HEK293 (cell line): ENCODE results near the gene WHRN.
A peak's percentile ranks its signal among the peaks of the same experiment; 100 is the strongest.

Experiments
- CTCF ChIA-PET: fragments of 350-600 bp; formaldehyde crosslinking; extraction: SDS; loops from one replicate; lab custom pipeline; 2021; ENCODE audit warnings: antibody characterized with exemption; lab: Yijun Ruan, JAX
- POLR2A ChIA-PET: fragments of 300-600 bp; formaldehyde crosslinking; extraction: SDS; loops from one replicate; lab custom pipeline; 2020; ENCODE audit warnings: antibody characterized with exemption, inconsistent platforms; lab: Yijun Ruan, JAX
- H3K27ac ChIP-seq: fragments of 200-500 bp; sonication (Bioruptor generic); 2 replicates; pipeline ENCODE4 v1.5.1; 2014; ENCODE audit warnings: low read depth, low read length, control low read depth, inconsistent platforms; ENCODE audit errors: extremely low read depth
- H3K36me3 ChIP-seq, 2 experiments: fragments of 200-500 bp in 1 of 2; sonication (Bioruptor generic) in 1 of 2; 1 replicate in 1 of 2; 2 replicates in 1 of 2; pipeline ENCODE4 v1.5.1; 2014 to 2017; ENCODE audit warnings: inconsistent platforms in 2 of 2, low read length in 2 of 2; ENCODE audit not compliant: control insufficient read depth in 2 of 2, insufficient read depth in 1 of 2
- H3K4me1 ChIP-seq: fragments of 200-500 bp; sonication (Bioruptor generic); 2 replicates; pipeline ENCODE4 v1.5.1; 2014; ENCODE audit warnings: mild to moderate bottlenecking, low read length, inconsistent platforms; ENCODE audit not compliant: control insufficient read depth, insufficient read depth
- H3K4me3 ChIP-seq: 2 replicates; pipeline ENCODE4 v1.5.1; 2011; ENCODE audit warnings: low read depth, mild to moderate bottlenecking, control low read depth, low read length, moderate library complexity
- H3K9me3 ChIP-seq: fragments of 200-500 bp; sonication (Bioruptor generic); 2 replicates; pipeline ENCODE4 v1.5.1; 2014; ENCODE audit warnings: low read depth, low read length, inconsistent platforms; ENCODE audit not compliant: control insufficient read depth, insufficient read depth
- GLI4 ChIP-seq: fragments of 450-650 bp; formaldehyde crosslinking; IDR thresholded peaks from 2 replicates; pipeline ENCODE4 v1.5.1; 2016; ENCODE audit warnings: missing biosample characterization, missing genetic modification characterization
- HOXA7 ChIP-seq: sonication (generic); formaldehyde crosslinking; IDR thresholded peaks from 2 replicates; pipeline ENCODE4 v1.8.1; 2022; ENCODE audit warnings: missing genetic modification reagents, borderline replicate concordance
- KLF1 ChIP-seq: fragments of 450-650 bp; formaldehyde crosslinking; IDR thresholded peaks from 2 replicates; pipeline ENCODE4 v1.5.1; 2016; ENCODE audit warnings: missing biosample characterization, missing genetic modification characterization
- MEIS1 ChIP-seq: sonication (generic); formaldehyde crosslinking; IDR thresholded peaks from 2 replicates; pipeline ENCODE4 v1.8.1; 2022; ENCODE audit warnings: missing genetic modification reagents, mild to moderate bottlenecking, borderline replicate concordance
- RBAK ChIP-seq: fragments of 450-650 bp; formaldehyde crosslinking; IDR thresholded peaks from 2 replicates; pipeline ENCODE4 v1.5.1; 2016; ENCODE audit warnings: missing biosample characterization, missing genetic modification characterization
- SCRT2 ChIP-seq: fragments of 450-650 bp; formaldehyde crosslinking; IDR thresholded peaks from 2 replicates; pipeline ENCODE4 v1.5.1; 2016; ENCODE audit warnings: missing biosample characterization, missing genetic modification characterization
- ZBTB1 ChIP-seq: fragments of 450-650 bp; formaldehyde crosslinking; IDR thresholded peaks from 2 replicates; pipeline ENCODE4 v1.5.1; 2016; ENCODE audit warnings: missing biosample characterization, missing genetic modification characterization
- ZNF112 ChIP-seq: fragments of 450-650 bp; formaldehyde crosslinking; IDR thresholded peaks from 2 replicates; pipeline ENCODE4 v1.5.0; 2017; ENCODE audit warnings: missing biosample characterization, missing genetic modification characterization
- ZNF221 ChIP-seq: fragments of 450-650 bp; formaldehyde crosslinking; IDR thresholded peaks from 2 replicates; pipeline ENCODE4 v1.5.1; 2017; ENCODE audit warnings: missing biosample characterization, missing genetic modification characterization, borderline replicate concordance
- ZNF266 ChIP-seq: fragments of 450-650 bp; formaldehyde crosslinking; IDR thresholded peaks from 2 replicates; pipeline ENCODE4 v1.5.1; 2016; ENCODE audit warnings: missing biosample characterization, missing genetic modification characterization, low read depth
- ZNF274 ChIP-seq, 2 experiments: fragments of 200-500 bp in 1 of 2; fragments of 450-650 bp in 1 of 2; sonication (Bioruptor generic) in 1 of 2; formaldehyde crosslinking in 1 of 2; IDR thresholded peaks; 2 replicates each; pipeline versions ENCODE4 v1.5.1 to v1.6.1; 2014 to 2016; ENCODE audit warnings: borderline replicate concordance in 1 of 2, inconsistent platforms in 1 of 2, low read length in 1 of 2, missing biosample characterization in 1 of 2, missing genetic modification characterization in 1 of 2
- ZNF354C ChIP-seq: fragments of 450-650 bp; formaldehyde crosslinking; IDR thresholded peaks from 2 replicates; pipeline ENCODE4 v1.5.1; 2016; ENCODE audit warnings: missing biosample characterization, missing genetic modification characterization, low read depth, borderline replicate concordance
- ZNF404 ChIP-seq: fragments of 450-650 bp; formaldehyde crosslinking; IDR thresholded peaks from 2 replicates; pipeline ENCODE4 v1.5.1; 2017; ENCODE audit warnings: missing biosample characterization, missing genetic modification characterization
- ZNF473 ChIP-seq: fragments of 450-650 bp; formaldehyde crosslinking; IDR thresholded peaks from 2 replicates; pipeline ENCODE4 v1.5.1; 2017; ENCODE audit warnings: missing biosample characterization, missing genetic modification characterization
- ZNF549 ChIP-seq: fragments of 450-650 bp; IDR thresholded peaks from 2 replicates; pipeline ENCODE4 v1.5.1; 2018; ENCODE audit warnings: missing biosample characterization, missing genetic modification characterization, mild to moderate bottlenecking, inconsistent platforms, moderate library complexity
- ZNF561 ChIP-seq: fragments of 450-650 bp; IDR thresholded peaks from 2 replicates; pipeline ENCODE4 v1.5.1; 2018; ENCODE audit warnings: missing biosample characterization, missing genetic modification characterization, borderline replicate concordance
- ZNF585B ChIP-seq: fragments of 450-650 bp; formaldehyde crosslinking; IDR thresholded peaks from 2 replicates; pipeline ENCODE4 v1.5.1; 2016; ENCODE audit warnings: missing biosample characterization, missing genetic modification characterization
- ZNF600 ChIP-seq: fragments of 450-650 bp; formaldehyde crosslinking; IDR thresholded peaks from 2 replicates; pipeline ENCODE4 v1.5.1; 2016; ENCODE audit warnings: missing biosample characterization, missing genetic modification characterization
- ZNF658 ChIP-seq: fragments of 450-650 bp; formaldehyde crosslinking; IDR thresholded peaks from 2 replicates; pipeline ENCODE4; 2016; ENCODE audit warnings: missing biosample characterization, missing genetic modification characterization
- ZNF701 ChIP-seq: fragments of 450-650 bp; formaldehyde crosslinking; IDR thresholded peaks from 2 replicates; pipeline ENCODE4 v1.5.1; 2016; ENCODE audit warnings: missing biosample characterization, missing genetic modification characterization
- ZNF707 ChIP-seq: fragments of 450-650 bp; formaldehyde crosslinking; IDR thresholded peaks from 2 replicates; pipeline ENCODE4 v1.5.1; 2016; ENCODE audit warnings: missing biosample characterization, missing genetic modification characterization
- TF ChIP-seq, protein P1 (sequence below): fragments of 450-650 bp; formaldehyde crosslinking; IDR thresholded peaks from 2 replicates; pipeline ENCODE4 v1.5.1; 2016; ENCODE audit warnings: missing biosample characterization, missing genetic modification characterization
- TF ChIP-seq, protein P2 (sequence below): fragments of 450-650 bp; formaldehyde crosslinking; IDR thresholded peaks from 2 replicates; pipeline ENCODE4 v1.5.1; 2016; ENCODE audit warnings: missing biosample characterization, missing genetic modification characterization
- TF ChIP-seq, protein P3 (sequence below): fragments of 450-650 bp; formaldehyde crosslinking; IDR thresholded peaks from 2 replicates; pipeline ENCODE4 v1.5.1; 2016; ENCODE audit warnings: missing biosample characterization, missing genetic modification characterization
- TF ChIP-seq, protein P4 (sequence below): fragments of 450-650 bp; formaldehyde crosslinking; IDR thresholded peaks from 2 replicates; pipeline ENCODE4 v1.5.1; 2017; ENCODE audit warnings: missing biosample characterization, missing genetic modification characterization

Gene WHRN

DNA sequence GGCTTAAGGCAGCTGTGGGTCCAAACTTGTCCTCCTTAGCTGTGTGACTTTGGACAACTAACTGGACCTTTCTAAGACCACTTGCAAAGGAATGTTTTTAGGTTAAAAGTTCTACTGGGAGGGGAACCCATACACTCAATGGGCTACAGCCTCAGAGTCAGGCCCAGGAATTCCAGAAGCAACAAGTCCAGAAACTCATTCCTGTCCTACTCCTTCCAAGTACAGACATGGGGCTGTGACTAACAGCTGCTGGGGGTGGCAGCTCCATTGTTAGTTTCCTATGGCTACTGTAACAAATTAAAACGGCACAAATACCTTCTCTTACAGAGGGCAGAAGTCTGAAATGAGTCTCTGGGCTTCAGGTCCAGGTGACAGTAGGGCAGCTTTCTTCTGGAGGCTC lies 105.1 kb downstream of the WHRN start:
- no peaks in the 10 kb centered on the region for H3K4me1 ChIP-seq
- peaks cover 0 to 11% of the 10 kb centered on the region in 2 experiments; a peak in 1 of 3 replicates for H3K36me3 ChIP-seq
- POLR2A ChIA-PET: interaction anchor here (0.7 to 1.1 kb wide), 2 partner anchors 187 to 1277 kb away, joined by 3 to 4 read pairs; partner anchors contain the start of gene ATP6V1G1
- CTCF ChIA-PET: interaction anchor here (0.6 to 1.9 kb wide), 2 partner anchors 31 to 253 kb away, joined by 5 to 13 read pairs; no protein-coding TSS in a partner anchor
- no peak overlapping the region for H3K27ac ChIP-seq
- TF ChIP-seq GLI4 (tag by site-specific recombination) (no peak), SCRT2 (peak; percentile 71)
- TF ChIP-seq, all 188 proteins: peak for 1
- Histone ChIP-seq H3K4me3 (no peak overlapping the region), H3K9me3 (no peaks in the 10 kb centered on the region)

DNA sequence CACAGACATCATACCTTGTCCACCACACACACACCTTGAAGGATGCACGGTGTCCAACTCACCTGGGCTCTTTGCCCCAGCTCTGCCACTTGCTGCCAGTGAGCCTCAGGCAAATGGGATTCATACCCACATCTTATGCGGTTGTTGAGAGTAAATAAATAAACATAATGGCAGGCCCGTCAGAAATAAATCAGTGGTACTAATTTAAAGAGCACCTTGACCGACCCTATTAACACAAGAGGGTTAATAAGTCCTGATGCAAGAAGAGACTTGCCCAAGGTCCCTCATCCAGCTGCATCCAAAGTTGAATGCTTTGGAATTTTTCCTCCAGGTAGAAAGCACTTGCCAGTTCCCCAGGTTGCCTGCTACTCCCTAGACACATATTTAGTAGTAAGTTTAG lies 105.9 kb downstream of the WHRN start:
- ChIA-PET CTCF (interaction anchor here (0.9 to 1.0 kb wide), 2 partner anchors 32 to 254 kb away, joined by 3 read pairs; no protein-coding TSS in a partner anchor), POLR2A (interaction anchor here (0.7 kb wide), 1 partner anchor 726 kb away, joined by 3 read pairs; no protein-coding TSS in a partner anchor)
- Histone ChIP-seq H3K4me1 (no peaks in the 10 kb centered on the region), H3K4me3 (no peak overlapping the region), H3K9me3 (no peaks in the 10 kb centered on the region), H3K36me3 (peaks cover 0 to 11% of the 10 kb centered on the region in 2 experiments; a peak in 1 of 3 replicates), H3K27ac (no peak overlapping the region)
- TF ChIP-seq ZNF707 (tag by site-specific recombination): no peak
- TF ChIP-seq ZNF561 (tag by site-specific recombination): no peak
- TF ChIP-seq ZNF585B (tag by site-specific recombination): no peak
- no peak for TF ChIP-seq ZNF266 (tag by site-specific recombination)
- no peak for TF ChIP-seq ZNF404
- no peak for TF ChIP-seq ZNF221
- TF ChIP-seq, protein P1, sequence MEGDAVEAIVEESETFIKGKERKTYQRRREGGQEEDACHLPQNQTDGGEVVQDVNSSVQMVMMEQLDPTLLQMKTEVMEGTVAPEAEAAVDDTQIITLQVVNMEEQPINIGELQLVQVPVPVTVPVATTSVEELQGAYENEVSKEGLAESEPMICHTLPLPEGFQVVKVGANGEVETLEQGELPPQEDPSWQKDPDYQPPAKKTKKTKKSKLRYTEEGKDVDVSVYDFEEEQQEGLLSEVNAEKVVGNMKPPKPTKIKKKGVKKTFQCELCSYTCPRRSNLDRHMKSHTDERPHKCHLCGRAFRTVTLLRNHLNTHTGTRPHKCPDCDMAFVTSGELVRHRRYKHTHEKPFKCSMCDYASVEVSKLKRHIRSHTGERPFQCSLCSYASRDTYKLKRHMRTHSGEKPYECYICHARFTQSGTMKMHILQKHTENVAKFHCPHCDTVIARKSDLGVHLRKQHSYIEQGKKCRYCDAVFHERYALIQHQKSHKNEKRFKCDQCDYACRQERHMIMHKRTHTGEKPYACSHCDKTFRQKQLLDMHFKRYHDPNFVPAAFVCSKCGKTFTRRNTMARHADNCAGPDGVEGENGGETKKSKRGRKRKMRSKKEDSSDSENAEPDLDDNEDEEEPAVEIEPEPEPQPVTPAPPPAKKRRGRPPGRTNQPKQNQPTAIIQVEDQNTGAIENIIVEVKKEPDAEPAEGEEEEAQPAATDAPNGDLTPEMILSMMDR (tag by site-specific recombination): no peak
- TF ChIP-seq, protein P2, sequence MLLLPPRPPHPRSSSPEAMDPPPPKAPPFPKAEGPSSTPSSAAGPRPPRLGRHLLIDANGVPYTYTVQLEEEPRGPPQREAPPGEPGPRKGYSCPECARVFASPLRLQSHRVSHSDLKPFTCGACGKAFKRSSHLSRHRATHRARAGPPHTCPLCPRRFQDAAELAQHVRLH (tag by site-specific recombination): no peak
- TF ChIP-seq, protein P3, sequence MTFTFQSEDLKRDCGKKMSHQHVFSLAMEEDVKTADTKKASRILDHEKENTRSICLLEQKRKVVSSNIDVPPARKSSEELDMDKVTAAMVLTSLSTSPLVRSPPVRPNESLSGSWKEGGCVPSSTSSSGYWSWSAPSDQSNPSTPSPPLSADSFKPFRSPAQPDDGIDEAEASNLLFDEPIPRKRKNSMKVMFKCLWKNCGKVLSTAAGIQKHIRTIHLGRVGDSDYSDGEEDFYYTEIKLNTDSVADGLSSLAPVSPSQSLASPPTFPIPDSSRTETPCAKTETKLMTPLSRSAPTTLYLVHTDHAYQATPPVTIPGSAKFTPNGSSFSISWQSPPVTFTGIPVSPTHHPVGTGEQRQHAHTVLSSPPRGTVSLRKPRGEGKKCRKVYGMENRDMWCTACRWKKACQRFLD: no peak
- TF ChIP-seq, all 188 proteins: peak for 0

DNA sequence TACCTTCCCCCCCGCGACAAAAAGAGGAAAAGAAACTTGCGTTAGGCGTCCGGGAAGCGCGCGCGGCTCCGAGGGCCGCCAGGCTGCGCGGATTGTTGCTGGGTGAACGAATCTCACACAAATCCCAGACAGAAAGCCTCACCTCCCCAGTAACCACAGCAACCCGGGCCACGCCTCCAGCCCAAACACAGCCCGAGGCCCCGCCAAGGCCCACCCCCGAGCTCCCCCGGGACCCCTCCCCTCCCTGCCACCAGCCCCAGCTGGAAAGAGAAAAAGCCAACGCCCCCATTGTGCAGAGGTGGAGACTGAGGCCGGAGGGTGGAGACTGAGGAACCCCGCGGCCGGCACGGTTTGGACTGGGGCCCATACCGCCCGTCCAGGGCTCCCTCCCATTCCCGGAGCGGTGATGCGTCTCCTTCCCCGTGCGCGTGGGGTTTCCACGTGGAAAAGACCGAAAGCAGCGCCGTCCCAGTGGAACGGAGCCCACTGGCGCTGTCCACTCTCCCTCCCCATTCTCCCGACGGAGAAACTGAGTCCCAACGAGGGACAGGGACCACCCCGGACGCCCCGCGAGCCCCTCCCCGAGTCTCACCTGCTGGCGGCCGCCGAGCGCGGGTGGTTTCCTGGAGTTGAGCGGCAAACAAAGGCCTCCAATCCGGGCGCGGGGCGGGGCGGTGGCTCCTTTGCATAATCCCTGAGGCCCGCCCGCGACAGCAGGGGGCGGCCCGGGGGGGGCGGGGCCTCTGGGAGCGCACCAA lies 107.2 kb downstream of the WHRN start:
- peak overlapping the region; percentile 66 for H3K4me3 ChIP-seq
- H3K9me3 ChIP-seq: no peaks in the 10 kb centered on the region
- CTCF ChIA-PET: interaction anchor here (1.0 to 1.2 kb wide), 3 partner anchors 8 to 290 kb away, joined by 3 to 4 read pairs (median 4); no protein-coding TSS in a partner anchor
- no peaks in the 10 kb centered on the region for H3K4me1 ChIP-seq
- H3K27ac ChIP-seq: no peak overlapping the region
- H3K36me3 ChIP-seq: peaks cover 0 to 9% of the 10 kb centered on the region in 2 experiments; a peak in 1 of 3 replicates
- POLR2A ChIA-PET: interaction anchor here (1.1 kb wide), 1 partner anchor 190 kb away, joined by 3 read pairs; the partner anchor contains the start of gene ATP6V1G1
- no peak for TF ChIP-seq ZNF112
- TF ChIP-seq ZNF549 (tag by site-specific recombination): no peak
- no peak for TF ChIP-seq ZNF658 (tag by site-specific recombination)
- no peak for TF ChIP-seq MEIS1 (CRISPR knock-in tag)
- no peak for TF ChIP-seq ZNF274 (IDR thresholded peaks at IDR 0.05; ENCODE audit: low read length)
- TF ChIP-seq ZNF274 (tag by site-specific recombination; IDR thresholded peaks at IDR 0.05; ENCODE audit: borderline replicate concordance): no peak
- no peak for TF ChIP-seq RBAK (tag by site-specific recombination)
- TF ChIP-seq ZNF600 (tag by site-specific recombination): no peak
- peak; percentile 69 for TF ChIP-seq KLF1 (tag by site-specific recombination)
- TF ChIP-seq ZNF354C (tag by site-specific recombination): no peak
- TF ChIP-seq ZNF473: no peak
- no peak for TF ChIP-seq ZBTB1 (tag by site-specific recombination)
- TF ChIP-seq HOXA7 (CRISPR knock-in tag): no peak
- TF ChIP-seq, protein P4, sequence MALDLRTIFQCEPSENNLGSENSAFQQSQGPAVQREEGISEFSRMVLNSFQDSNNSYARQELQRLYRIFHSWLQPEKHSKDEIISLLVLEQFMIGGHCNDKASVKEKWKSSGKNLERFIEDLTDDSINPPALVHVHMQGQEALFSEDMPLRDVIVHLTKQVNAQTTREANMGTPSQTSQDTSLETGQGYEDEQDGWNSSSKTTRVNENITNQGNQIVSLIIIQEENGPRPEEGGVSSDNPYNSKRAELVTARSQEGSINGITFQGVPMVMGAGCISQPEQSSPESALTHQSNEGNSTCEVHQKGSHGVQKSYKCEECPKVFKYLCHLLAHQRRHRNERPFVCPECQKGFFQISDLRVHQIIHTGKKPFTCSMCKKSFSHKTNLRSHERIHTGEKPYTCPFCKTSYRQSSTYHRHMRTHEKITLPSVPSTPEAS: no peak
- TF ChIP-seq, protein P2 (tag by site-specific recombination): peak; percentile 23; the same call in 1 of the 2 replicates
- no peak for TF ChIP-seq ZNF701 (tag by site-specific recombination)
